ENCODE data around the gene ATP2B2.
"Not testable (repeated sequence)": the region's sequence is repeated elsewhere in the genome, so short reads cannot be mapped to it uniquely, and the experiment has no call there.

Gene ATP2B2

GRCh38 chr3:10387881-10388609 lies 117.3 kb downstream of the ATP2B2 start:
- no peak for TF ChIP-seq CTCF (IDR thresholded peaks at IDR 0.05; ENCODE audit: low read depth, low read length, missing control alignments)
- no peak for DNase-seq (ENCODE audit: low read depth)
- H3K4me3 ChIP-seq (ENCODE audit: low read depth, low read length) = no peak overlapping the region
- in situ Hi-C loops (cut with HindIII; ENCODE audit: low sequenced_read_pairs) = no loop called here

DNA sequence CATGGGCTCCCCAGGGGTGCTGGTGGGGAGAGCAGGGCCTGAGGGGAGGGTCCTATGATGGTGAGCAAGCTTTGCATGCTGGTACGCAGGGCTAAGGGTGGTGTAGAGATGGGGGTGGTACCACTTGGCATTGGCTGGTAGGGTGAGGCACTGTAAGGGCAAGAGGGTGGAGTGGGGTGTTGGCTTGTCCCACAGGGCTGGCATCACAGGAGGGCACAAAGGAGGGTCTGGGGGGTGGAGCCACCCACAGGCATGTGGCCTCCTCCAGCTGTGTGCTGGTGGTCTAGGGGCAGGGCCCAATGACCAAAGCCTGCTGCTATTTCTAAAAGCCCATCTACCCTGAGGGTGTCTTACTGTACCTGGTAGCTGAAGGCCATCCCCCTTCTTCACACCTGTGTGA lies 119.3 kb downstream of the ATP2B2 start:
- in situ Hi-C loops (cut with HindIII; ENCODE audit: low sequenced_read_pairs) = no loop called here
- no peak for DNase-seq (ENCODE audit: low read depth)
- TF ChIP-seq CTCF (IDR thresholded peaks at IDR 0.05; ENCODE audit: low read depth, low read length, missing control alignments) = no peak
- H3K4me3 ChIP-seq (ENCODE audit: low read depth, low read length) = no peak overlapping the region

GRCh38 chr3:10384541-10385360 lies 120.6 kb downstream of the ATP2B2 start:
- H3K4me3 ChIP-seq (ENCODE audit: low read depth, low read length) = no peak overlapping the region
- no peak for DNase-seq (ENCODE audit: low read depth)
- TF ChIP-seq CTCF (IDR thresholded peaks at IDR 0.05; ENCODE audit: low read depth, low read length, missing control alignments) = no peak
- in situ Hi-C loops (cut with HindIII; ENCODE audit: low sequenced_read_pairs) = no loop called here

GRCh38 chr3:10383850-10384248 lies 121.5 kb downstream of the ATP2B2 start:
- in situ Hi-C loops (cut with HindIII; ENCODE audit: low sequenced_read_pairs) = no loop called here
- DNase-seq (ENCODE audit: low read depth) = no peak
- TF ChIP-seq CTCF (IDR thresholded peaks at IDR 0.05; ENCODE audit: low read depth, low read length, missing control alignments) = no peak
- no peak overlapping the region for H3K4me3 ChIP-seq (ENCODE audit: low read depth, low read length)

- no peak for DNase-seq (ENCODE audit: low read depth)
- TF ChIP-seq CTCF (IDR thresholded peaks at IDR 0.05; ENCODE audit: low read depth, low read length, missing control alignments) = no peak
- no peak overlapping the region for H3K4me3 ChIP-seq (ENCODE audit: low read depth, low read length)
- in situ Hi-C loops (cut with HindIII; ENCODE audit: low sequenced_read_pairs) = no loop called here
Observed at GRCh38 chr3:10382892-10383849, 122.2 kb downstream of the ATP2B2 start.

DNA sequence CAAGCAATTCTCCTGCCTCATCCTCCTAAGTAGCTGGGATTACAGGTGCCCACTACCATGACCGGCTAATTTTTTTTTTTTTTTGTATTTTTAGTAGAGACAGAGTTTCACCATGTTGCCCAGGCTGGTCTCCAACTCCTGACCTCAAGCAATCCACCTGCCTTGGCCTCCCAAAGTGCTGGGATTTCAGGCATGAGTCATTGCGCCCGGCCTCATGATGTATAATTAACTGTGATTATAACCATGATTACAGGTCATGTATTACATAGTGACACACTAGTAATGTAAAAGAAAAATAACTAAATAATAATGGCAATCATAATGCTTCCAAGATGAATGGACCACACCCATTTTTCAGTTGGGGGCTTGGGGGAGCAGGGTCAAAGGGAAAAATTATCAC lies 122.9 kb downstream of the ATP2B2 start:
- H3K4me3 ChIP-seq (ENCODE audit: low read depth, low read length); DNase-seq (ENCODE audit: low read depth); in situ Hi-C loops (cut with HindIII; ENCODE audit: low sequenced_read_pairs): not testable (repeated sequence)
